ENCODE results near the gene AS3MT. TPM values are rescaled to one million over a fixed set of nuclear protein-coding genes. Genes with fewer than 3 reads are reported as not detected.
"Not testable (repeated sequence)": the region's sequence is repeated elsewhere in the genome, so short reads cannot be mapped to it uniquely, and the experiment has no call there.

The AS3MT gene
- total RNA-seq, 2 donors from 2014 or later: 10.2 to 20.9 TPM

DNA sequence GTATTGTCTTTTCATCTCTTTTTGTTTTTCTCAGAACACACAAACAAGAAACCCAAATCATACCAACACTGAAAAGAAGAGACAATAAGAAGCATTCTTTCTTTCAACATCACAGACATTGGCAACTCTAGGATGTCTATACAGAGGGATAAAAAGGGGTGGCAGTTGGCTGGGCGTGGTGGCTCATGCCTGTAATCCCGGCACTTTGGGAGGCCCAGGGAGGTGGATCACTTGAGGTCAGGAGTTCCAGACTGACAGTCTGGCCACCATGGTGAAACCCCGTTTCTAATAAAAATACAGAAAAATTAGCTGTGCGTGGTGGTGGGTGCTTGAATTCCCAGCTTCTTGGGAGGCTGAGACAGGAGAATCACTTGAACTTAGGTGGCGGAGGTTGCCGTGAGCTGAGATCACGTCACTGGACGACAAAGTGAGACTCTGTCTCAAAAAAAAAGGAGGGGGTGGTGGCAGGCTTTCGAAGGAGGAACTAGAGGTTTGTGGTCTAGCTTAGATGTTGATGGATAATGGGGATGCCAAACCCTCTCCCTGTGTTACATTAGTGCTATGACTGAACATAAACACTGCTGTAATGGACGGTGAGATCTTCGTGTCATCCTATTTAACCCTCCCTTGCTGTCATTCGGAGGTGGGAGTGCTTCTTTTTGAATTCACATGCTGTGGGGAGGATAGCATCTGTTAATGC, 58.2 kb downstream of the AS3MT start:
- DNase-seq: no peak
- Mint-ChIP-seq H3K27ac (no peak overlapping the region), H3K4me3 (no peak overlapping the region), H3K36me3 (ENCODE audit: low read depth) (peaks cover 21% of the 10 kb centered on the region), H3K9me3 (no peaks in the 10 kb centered on the region), H3K27me3 (ENCODE audit: insufficient read depth) (no peaks in the 10 kb centered on the region), H3K4me1 (no peaks in the 10 kb centered on the region)
- no peak overlapping the region for H3K9ac ChIP-seq (ENCODE audit: extremely low read depth, low read length, poor library complexity, severe bottlenecking)
- WGBS, 2 experiments (ENCODE audit: insufficient coverage in 1 of 2, insufficient read length in 1 of 2): 94 to 99% methylated on average over 8 to 12 of the region's 12 CpGs
- H3K4me3 ChIP-seq (ENCODE audit: low read length): no peak overlapping the region
- H3K36me3 ChIP-seq (ENCODE audit: control insufficient read depth, insufficient read depth, low read length): no peaks in the 10 kb centered on the region
- no peaks in the 10 kb centered on the region for H3K9me3 ChIP-seq (ENCODE audit: control insufficient read depth, low read length)
- no peaks in the 10 kb centered on the region for H3K4me1 ChIP-seq (ENCODE audit: control insufficient read depth, insufficient read depth, low read length)
- H3K27me3 ChIP-seq (ENCODE audit: control insufficient read depth, insufficient read depth, low read length, poor library complexity, severe bottlenecking): no peaks in the 10 kb centered on the region
- TF ChIP-seq, protein P1, sequence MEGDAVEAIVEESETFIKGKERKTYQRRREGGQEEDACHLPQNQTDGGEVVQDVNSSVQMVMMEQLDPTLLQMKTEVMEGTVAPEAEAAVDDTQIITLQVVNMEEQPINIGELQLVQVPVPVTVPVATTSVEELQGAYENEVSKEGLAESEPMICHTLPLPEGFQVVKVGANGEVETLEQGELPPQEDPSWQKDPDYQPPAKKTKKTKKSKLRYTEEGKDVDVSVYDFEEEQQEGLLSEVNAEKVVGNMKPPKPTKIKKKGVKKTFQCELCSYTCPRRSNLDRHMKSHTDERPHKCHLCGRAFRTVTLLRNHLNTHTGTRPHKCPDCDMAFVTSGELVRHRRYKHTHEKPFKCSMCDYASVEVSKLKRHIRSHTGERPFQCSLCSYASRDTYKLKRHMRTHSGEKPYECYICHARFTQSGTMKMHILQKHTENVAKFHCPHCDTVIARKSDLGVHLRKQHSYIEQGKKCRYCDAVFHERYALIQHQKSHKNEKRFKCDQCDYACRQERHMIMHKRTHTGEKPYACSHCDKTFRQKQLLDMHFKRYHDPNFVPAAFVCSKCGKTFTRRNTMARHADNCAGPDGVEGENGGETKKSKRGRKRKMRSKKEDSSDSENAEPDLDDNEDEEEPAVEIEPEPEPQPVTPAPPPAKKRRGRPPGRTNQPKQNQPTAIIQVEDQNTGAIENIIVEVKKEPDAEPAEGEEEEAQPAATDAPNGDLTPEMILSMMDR (conservative IDR thresholded peaks at IDR 0.05): no peak
- no peak overlapping the region for H3K27ac ChIP-seq (ENCODE audit: low read depth, low read length)

DNA sequence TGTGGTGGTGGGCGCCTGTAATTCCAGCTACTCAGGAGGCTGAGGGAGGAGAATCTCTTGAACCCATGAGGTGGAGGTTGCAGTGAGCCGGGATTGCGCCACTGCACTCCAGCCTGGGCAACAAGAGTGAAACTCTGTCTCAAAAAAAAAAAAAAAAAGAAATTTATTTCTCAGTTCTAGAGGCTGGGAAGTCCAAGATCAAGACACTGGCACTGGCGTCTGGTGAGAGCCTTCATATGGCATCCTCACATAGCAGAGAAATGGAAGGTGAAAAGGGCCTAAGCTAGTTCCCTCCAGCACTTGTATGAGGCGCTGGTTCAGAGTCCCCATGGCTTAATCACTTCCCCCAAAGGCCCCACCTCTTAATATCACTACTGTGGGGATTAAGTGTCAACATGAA, 59.2 kb downstream of the AS3MT start:
- not testable (repeated sequence) for H3K27me3 Mint-ChIP-seq (ENCODE audit: insufficient read depth); DNase-seq; H3K4me3 ChIP-seq (ENCODE audit: low read length); H3K9me3 ChIP-seq (ENCODE audit: control insufficient read depth, low read length); H3K4me3 Mint-ChIP-seq; H3K27ac ChIP-seq (ENCODE audit: low read depth, low read length); H3K27me3 ChIP-seq (ENCODE audit: control insufficient read depth, insufficient read depth, low read length, poor library complexity, severe bottlenecking); H3K9ac ChIP-seq (ENCODE audit: extremely low read depth, low read length, poor library complexity, severe bottlenecking); H3K36me3 ChIP-seq (ENCODE audit: control insufficient read depth, insufficient read depth, low read length); H3K4me1 Mint-ChIP-seq; H3K4me1 ChIP-seq (ENCODE audit: control insufficient read depth, insufficient read depth, low read length); H3K9me3 Mint-ChIP-seq; H3K27ac Mint-ChIP-seq
- WGBS, 2 experiments (ENCODE audit: insufficient coverage in 1 of 2, insufficient read length in 1 of 2): 83 to 93% methylated on average over 3 to 5 of the region's 5 CpGs
- peaks cover 22% of the 10 kb centered on the region for H3K36me3 Mint-ChIP-seq (ENCODE audit: low read depth)

DNA sequence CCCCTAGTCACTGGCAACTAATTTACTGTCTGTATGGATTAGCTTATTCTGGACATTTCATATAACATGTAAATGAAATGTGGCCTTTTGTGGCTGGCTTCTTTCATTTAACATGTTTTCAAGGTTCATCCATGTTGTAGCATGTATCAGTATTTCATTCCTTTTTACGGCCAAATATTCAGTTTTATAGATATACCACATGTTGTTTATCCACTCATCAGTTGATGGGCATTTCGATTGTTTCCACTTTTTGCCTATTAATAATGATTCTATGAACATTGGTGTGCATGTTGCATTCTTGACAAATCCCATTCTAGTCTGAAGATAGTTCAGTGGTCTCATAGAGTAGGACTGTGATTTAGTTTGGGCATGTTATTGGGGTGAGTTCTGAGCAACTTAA, 61.5 kb downstream of the AS3MT start:
- Mint-ChIP-seq H3K36me3 (ENCODE audit: low read depth) (peaks cover 22% of the 10 kb centered on the region), H3K9me3 (peaks cover 2% of the 10 kb centered on the region), H3K27me3 (ENCODE audit: insufficient read depth) (no peaks in the 10 kb centered on the region), H3K4me3 (no peak overlapping the region), H3K4me1 (no peaks in the 10 kb centered on the region), H3K27ac (no peak overlapping the region)
- no peak for DNase-seq
- Histone ChIP-seq H3K9ac (ENCODE audit: extremely low read depth, low read length, poor library complexity, severe bottlenecking) (no peak overlapping the region), H3K9me3 (ENCODE audit: control insufficient read depth, low read length) (no peaks in the 10 kb centered on the region), H3K4me1 (ENCODE audit: control insufficient read depth, insufficient read depth, low read length) (no peaks in the 10 kb centered on the region), H3K36me3 (ENCODE audit: control insufficient read depth, insufficient read depth, low read length) (no peaks in the 10 kb centered on the region), H3K4me3 (ENCODE audit: low read length) (no peak overlapping the region), H3K27me3 (ENCODE audit: control insufficient read depth, insufficient read depth, low read length, poor library complexity, severe bottlenecking) (no peaks in the 10 kb centered on the region), H3K27ac (ENCODE audit: low read depth, low read length) (no peak overlapping the region)
- WGBS, 2 experiments (ENCODE audit: insufficient coverage in 1 of 2, insufficient read length in 1 of 2): 71 to 96% methylated on average over 1 to 2 of the region's 2 CpGs
- TF ChIP-seq, protein P1 (conservative IDR thresholded peaks at IDR 0.05): no peak

- 89 to 96% methylated on average over 5 of the region's 5 CpGs for WGBS, 2 experiments (ENCODE audit: insufficient coverage in 1 of 2, insufficient read length in 1 of 2)
- Histone ChIP-seq H3K9ac (ENCODE audit: extremely low read depth, low read length, poor library complexity, severe bottlenecking) (no peak overlapping the region), H3K9me3 (ENCODE audit: control insufficient read depth, low read length) (no peaks in the 10 kb centered on the region), H3K27me3 (ENCODE audit: control insufficient read depth, insufficient read depth, low read length, poor library complexity, severe bottlenecking) (no peaks in the 10 kb centered on the region), H3K4me1 (ENCODE audit: control insufficient read depth, insufficient read depth, low read length) (no peaks in the 10 kb centered on the region), H3K27ac (ENCODE audit: low read depth, low read length) (no peak overlapping the region), H3K4me3 (ENCODE audit: low read length) (no peak overlapping the region), H3K36me3 (ENCODE audit: control insufficient read depth, insufficient read depth, low read length) (no peaks in the 10 kb centered on the region)
- no peak for DNase-seq
- Mint-ChIP-seq H3K4me3 (no peak overlapping the region), H3K4me1 (peaks cover 3% of the 10 kb centered on the region), H3K9me3 (peaks cover 2% of the 10 kb centered on the region), H3K36me3 (ENCODE audit: low read depth) (peaks cover 22% of the 10 kb centered on the region), H3K27ac (no peak overlapping the region), H3K27me3 (ENCODE audit: insufficient read depth) (no peaks in the 10 kb centered on the region)
- TF ChIP-seq, protein P1 (conservative IDR thresholded peaks at IDR 0.05): no peak
Measured at GRCh38 chr10:102931643-102932042, 62.4 kb downstream of the AS3MT start.

Data from endodermal cell (in vitro differentiated cells).